H4 (cell line): Measurements from ENCODE around the gene NFIL3. TPM values are rescaled to one million over a fixed set of nuclear protein-coding genes. Genes with fewer than 3 reads are reported as not detected.

Experiments
- DNase-seq: peaks from one replicate; pipeline ENCODE4 v3.0.0-alpha.2; 2015; ENCODE audit warnings: low spot score
- total RNA-seq: library from RNA; depleted of rRNA; stranded (reverse); fragments of >200 nt; shearing (Covaris generic); gene quantifications from 2 replicates; pipeline ENCODE4 v1.2.3, GENCODE V29; 2014

NFIL3 gene
- total RNA-seq, 1 experiment from 2014 or later: 13.4 TPM

GRCh38 chr9:91421971-91422757, 1.5 kb downstream of the NFIL3 start:
- no peak for DNase-seq

- DNase-seq: no peak
These were observed 2.4 kb downstream of the NFIL3 start for GRCh38 chr9:91421128-91421765.

GRCh38 chr9:91420501-91421127, 3.0 kb downstream of the NFIL3 start:
- no peak for DNase-seq

GRCh38 chr9:91419222-91420191, 4.1 kb downstream of the NFIL3 start:
- peak; percentile 87 for DNase-seq

- DNase-seq: no peak
These were observed 5.4 kb downstream of the NFIL3 start for GRCh38 chr9:91418215-91418610.

GRCh38 chr9:91417602-91418214, 5.9 kb downstream of the NFIL3 start:
- DNase-seq: no peak

GRCh38 chr9:91416096-91416712, 7.4 kb downstream of the NFIL3 start:
- DNase-seq: no peak

GRCh38 chr9:91415290-91415689, 8.3 kb downstream of the NFIL3 start:
- no peak for DNase-seq

GRCh38 chr9:91412941-91413340, 10.7 kb downstream of the NFIL3 start:
- DNase-seq: no peak

- DNase-seq: no peak
These were observed 12.4 kb downstream of the NFIL3 start for GRCh38 chr9:91411096-91411771.

- no peak for DNase-seq
These were observed 13.5 kb downstream of the NFIL3 start for GRCh38 chr9:91410161-91410560.

GRCh38 chr9:91408475-91408874, 15.2 kb downstream of the NFIL3 start:
- DNase-seq: no peak

- DNase-seq: no peak
These were observed 15.9 kb downstream of the NFIL3 start for GRCh38 chr9:91407580-91408318.

GRCh38 chr9:91405343-91406077, 18.1 kb downstream of the NFIL3 start:
- DNase-seq: no peak

GRCh38 chr9:91403665-91404543, 19.7 kb downstream of the NFIL3 start:
- no peak for DNase-seq

GRCh38 chr9:91398926-91399325, 24.7 kb downstream of the NFIL3 start:
- DNase-seq: no peak

- peak; percentile 74 for DNase-seq
These were observed 27.8 kb downstream of the NFIL3 start for GRCh38 chr9:91395553-91396471.
